GM21390 (cell line): ENCODE data around the gene SORL1.

ENCODE experiments used
- ATAC-seq: cut with Tn5 transposase; IDR thresholded peaks from one replicate; pipeline ENCODE4 v1.9.1; 2021; ENCODE audit not compliant: unreplicated experiment

The SORL1 gene

GRCh38 chr11:121651257-121651605, 199.1 kb downstream of the SORL1 start:
- no peak for ATAC-seq

DNA sequence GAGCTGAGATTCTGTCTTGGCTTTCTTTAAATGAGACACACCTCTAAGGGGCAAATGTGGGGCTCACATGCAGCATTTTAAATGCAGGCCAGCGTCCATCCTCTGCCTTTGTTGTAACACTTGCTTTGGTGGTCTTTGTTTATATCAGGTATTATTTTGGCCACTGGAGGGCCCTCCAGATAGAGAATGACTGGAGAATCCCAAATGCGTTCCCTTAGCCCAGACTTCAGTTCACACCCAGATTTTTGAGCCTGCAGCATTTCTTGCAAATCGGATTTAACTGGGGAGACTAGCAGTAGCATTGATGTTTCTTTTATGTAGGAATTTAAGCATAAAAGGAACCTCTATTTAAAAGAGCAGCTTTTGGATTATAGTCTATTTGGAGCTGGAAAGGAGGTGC, 200.9 kb downstream of the SORL1 start:
- no peak for ATAC-seq

DNA sequence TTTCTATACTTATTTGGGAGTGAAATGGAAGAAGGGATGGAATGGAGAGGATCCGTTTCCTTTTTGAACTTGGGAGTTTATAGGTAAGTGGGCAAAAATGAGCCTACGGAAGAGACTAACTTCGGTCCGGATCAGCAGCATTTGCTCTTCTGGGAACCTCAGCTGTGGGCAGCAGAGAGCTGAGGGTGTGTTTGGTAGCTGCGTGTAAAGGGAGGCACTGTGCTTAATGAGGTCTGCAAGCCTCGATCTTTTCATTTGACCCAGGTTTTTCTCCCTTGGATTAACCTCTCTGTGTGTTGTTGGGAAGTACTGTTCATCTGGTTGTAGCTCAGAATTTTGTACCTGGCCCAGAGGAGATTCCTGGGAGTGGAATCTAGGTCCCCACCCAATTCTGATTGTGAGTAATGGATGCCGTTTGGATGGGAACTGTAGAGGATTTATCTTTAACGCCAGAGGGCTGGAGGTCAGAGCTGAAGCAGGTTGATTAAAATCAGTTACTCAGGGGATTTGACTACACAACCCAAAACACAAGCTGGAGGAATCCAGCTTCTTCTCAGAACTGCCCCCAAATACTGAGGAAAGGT, 202.2 kb downstream of the SORL1 start:
- ATAC-seq = no peak

DNA sequence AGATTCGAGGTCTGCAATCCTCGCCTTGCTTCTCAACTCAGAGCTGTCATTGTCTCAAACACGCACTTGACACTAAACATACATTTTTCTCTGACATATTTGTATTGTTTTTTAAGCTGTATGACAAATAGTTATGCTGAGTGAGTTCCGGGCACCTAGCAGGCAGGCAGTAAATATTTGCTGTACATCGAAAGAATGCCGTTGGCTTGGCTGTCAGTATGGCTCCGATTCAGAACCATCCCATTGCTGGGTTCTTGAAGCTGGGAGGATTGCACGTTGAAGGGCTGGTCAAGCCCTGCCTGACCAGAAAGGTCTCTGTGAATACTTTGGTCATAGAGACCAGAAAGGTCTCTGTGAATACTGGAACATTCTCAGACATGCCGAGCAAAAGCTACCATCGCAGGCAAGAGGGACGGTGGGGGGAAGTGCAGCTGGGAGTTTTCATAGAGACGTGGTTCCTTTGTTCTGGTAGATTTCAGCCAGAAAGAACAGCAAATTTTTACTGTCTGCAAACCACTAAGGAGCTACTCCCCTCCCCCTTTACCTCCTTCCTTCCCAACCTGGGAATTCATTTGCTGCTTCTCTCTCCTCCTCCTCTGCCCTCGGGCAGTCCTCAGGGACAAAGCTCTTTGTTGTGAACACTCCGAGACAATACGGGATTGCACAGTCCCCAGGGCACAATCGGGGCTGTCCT, 202.9 kb downstream of the SORL1 start:
- ATAC-seq = no peak

- ATAC-seq = peak; percentile 97
Measured at GRCh38 chr11:121655537-121656327, 203.6 kb downstream of the SORL1 start.

GRCh38 chr11:121656328-121657090, 204.4 kb downstream of the SORL1 start:
- no peak for ATAC-seq

DNA sequence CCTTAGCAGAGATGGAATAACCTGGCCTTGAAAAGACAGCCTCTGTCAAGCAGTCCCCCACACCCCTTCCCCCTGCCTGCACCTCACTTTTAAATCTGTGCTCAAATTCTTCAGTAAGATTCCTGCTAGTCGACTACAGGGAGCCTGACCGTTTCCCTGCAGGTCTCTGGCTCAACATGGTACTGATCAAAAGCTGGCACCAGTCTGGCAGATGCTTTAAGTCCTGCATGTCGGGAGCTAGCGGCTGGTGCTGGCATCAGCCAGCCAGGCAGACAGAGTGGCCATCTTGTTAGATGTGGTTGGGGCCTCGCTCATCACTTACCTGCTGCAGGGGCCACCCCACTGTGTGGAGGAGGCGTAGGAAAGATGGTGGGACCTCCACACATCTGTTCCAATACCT, 205.0 kb downstream of the SORL1 start:
- ATAC-seq = no peak

- no peak for ATAC-seq
Measured at GRCh38 chr11:121659811-121660210, 207.7 kb downstream of the SORL1 start.

DNA sequence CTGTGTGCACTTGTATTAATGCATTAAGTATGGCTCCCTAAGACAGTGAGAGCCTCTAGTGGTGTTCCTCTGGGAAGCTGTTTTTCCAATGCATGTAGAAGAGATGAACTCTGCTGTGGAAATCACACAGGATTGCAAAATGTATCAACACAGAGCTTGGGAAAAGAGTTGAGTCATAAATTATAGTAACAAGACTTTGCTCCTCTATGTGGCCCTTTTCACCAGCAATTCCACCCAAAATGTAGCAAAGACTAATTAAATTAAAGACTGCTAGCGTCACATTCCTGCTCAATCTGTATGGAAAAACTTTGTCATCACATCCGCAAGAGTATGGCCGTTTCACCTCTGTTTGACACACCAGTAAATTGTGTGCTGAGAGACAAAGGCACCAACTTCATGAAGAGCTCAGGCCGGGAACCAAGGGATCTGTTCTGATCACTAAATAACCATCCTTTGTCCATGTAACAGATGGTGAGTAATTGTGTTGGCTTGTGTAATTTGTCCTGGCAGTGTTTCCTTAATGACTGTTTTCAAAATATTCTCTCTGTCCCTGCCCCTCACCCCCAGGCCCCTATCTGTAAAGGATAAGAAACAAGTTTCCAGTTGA, 209.9 kb downstream of the SORL1 start:
- no peak for ATAC-seq

DNA sequence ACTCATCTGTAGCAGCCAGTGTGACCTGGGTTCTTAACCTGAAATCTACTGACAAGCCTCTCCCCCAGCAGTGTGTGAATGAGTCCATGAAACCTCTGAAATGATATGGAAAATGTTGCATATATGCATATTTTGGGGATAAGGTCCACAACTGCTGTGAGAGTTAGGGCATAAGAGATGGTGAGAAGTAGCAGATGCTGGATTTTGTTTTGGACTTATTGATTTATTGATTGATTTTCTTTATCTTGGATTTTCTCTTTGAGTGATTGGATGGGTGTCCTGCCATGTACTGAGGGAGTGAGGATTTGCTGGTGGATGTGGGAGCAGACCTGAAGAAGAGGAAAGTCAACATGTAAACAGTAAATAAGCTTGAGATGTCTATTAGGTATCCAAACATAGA, 212.0 kb downstream of the SORL1 start:
- no peak for ATAC-seq

DNA sequence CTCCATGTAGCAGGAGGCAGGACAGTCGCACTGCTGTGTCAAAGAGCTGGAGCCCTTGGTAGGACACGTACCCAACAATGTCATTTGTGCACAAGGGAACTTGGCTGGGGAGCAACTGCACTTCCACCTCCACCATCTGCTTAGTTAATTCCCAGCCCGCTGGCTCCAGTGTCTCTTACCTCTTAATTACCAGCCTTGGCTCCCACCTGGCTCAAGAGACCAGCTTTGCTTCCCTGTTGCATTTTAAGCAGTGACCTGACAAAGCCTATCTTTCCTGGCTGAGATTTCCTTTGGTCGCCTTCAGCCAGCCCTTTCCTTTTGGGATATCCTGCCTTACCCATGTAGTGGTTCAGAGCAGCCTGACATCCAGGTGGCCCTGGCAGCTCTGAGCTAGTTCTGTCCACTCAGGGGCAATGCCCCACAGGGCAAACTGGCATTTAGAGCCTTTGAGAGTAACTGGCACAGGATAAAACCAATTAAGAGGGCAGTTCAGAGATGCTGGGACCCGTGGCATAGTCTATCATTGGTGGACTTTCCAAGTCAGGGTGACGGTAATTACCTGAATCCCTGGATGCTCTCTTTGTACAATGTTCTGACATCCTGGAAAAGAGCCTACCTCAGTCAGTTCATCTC, 213.2 kb downstream of the SORL1 start:
- no peak for ATAC-seq

- no peak for ATAC-seq
Measured at GRCh38 chr11:121667836-121668235, 215.7 kb downstream of the SORL1 start.

GRCh38 chr11:121669422-121669821, 217.3 kb downstream of the SORL1 start:
- no peak for ATAC-seq

GRCh38 chr11:121670266-121670665, 218.2 kb downstream of the SORL1 start:
- ATAC-seq = no peak

DNA sequence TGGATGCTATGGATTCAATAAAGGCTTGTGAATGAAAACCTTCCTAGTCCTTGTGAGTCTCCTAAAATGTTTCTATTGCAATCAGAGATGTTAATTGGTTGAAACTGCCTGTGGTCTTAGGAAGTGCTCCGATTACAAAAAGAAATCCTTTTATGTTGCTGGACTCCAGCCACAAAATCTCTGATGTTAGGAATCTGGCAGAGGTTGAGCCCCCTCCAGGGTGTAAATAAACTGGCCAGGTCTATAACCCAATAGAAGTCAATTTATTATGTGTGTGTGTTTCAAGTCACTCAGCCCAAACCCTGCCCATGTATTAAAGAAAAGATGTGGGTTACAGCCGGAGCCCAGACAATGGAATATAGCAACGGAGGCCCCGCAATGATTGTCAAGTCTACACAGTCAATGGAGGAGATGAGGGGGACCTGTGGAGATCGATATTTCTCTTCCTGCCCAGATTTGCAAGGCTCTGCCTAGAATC, 218.7 kb downstream of the SORL1 start:
- no peak for ATAC-seq

DNA sequence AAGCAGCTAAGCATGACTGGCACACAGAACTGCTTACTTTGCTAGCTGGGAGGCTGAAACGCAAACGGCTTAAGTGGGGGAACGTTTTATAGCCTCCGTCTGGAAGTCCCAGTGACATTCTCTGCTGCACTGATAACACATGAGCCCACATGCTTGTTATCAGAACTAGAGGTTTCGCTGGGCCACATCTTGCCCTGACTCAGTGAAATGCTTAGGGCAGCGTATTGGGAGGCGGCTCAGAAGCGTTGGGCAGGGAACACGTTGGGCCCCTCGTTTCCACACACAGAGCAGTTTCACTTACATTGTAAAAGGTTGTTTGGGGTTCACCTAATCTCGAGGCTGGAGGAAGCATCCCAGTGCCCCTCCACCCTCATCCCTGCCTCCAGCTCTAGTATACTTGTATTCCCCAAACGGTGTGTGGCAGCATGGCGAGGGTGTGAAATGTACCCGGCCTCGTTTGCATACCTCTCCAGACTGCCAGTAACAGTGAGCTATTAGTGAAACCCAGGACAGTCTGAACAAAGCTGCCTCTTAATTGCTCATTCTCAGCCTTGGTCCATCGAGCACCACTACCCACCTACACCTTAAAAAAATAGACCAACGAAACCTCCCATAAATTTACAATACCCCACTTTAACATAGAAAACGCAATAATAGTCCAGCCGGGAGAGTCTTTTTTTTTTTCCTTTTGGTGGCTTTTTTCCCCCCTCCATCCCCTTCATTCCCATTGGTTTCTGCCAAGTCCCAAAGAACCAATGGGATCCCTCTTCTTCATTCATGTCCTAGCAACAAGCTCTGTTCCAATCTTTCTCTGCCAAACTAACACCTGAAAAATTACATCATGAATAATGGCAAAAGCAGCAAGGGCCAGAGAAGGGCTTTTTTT, 219.4 kb downstream of the SORL1 start:
- no peak for ATAC-seq

- ATAC-seq = no peak
Measured at GRCh38 chr11:121672630-121673487, 220.7 kb downstream of the SORL1 start.

DNA sequence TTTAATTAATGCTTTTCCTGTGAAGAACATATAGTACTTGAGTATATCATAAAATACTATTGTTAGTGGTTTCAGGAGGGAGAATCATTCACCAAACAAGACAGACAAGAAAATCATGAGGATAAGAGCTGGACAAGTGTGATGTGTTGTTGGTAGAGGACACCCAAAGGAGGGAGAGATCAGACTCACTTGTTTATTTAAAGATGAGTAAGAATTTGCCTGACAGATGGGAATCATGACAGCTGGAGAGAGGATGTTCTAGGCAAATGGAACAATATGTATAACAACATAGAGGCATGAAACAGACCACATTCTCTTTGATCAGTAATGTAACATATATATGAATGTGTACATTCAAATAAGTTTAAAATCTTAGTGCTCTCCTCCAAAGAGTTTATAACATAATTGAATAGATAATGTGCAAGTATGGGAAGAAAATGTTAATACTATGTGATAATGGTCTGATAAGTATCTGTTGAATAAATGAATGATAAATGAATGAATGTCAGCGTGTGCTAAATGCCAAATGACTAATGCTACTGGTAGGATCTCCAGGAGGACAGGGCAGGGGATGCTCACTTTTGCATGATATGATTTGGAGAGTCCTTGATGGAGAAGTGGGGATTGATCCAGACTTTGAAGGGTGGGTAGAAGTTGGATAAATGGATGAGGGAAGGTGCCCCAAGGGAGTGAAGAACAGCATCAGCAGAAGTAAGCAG, 229.6 kb downstream of the SORL1 start:
- ATAC-seq = no peak
